ENCODE data around the gene KDM5C. TPM values are rescaled to one million over a fixed set of nuclear protein-coding genes. Genes with fewer than 3 reads are reported as not detected.
"Not testable (repeated sequence)": the region's sequence is repeated elsewhere in the genome, so short reads cannot be mapped to it uniquely, and the experiment has no call there.

Gene KDM5C
- total RNA-seq, 3 donors from 2014 or later = 63.5 to 136 (median 123) TPM

DNA sequence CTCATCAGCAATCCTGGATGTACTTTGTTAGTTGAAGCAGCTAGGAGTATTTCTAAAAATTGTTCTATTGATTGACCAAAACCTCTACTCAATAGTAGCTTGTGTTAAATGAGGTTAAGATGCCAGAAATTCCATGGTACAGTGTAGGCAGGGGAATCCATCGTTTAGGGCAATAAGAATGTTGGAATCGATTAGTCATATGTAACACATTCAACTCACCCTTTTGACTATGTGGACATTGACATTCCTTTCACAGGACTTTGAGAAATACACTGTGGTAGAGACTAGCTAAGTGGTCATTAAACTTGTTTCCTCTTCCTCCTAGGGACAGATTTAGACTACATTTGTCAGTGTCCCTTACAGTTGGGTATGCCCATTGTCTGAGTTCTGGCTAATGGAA lies 40.2 kb downstream of the KDM5C start:
- Histone ChIP-seq H3K4me3 (no peak overlapping the region), H3K27ac (no peak overlapping the region), H3K4me1 (no peaks in the 10 kb centered on the region), H3K27me3 (no peaks in the 10 kb centered on the region), H3K36me3 (no peaks in the 10 kb centered on the region), H3K9me3 (peaks cover 0 to 6% of the 10 kb centered on the region in 2 donors)
- no peak for TF ChIP-seq CTCF (IDR thresholded peaks at IDR 0.05)
- no peak for TF ChIP-seq POLR2AphosphoS5 (IDR thresholded peaks at IDR 0.05)
- no peak for TF ChIP-seq POLR2A (IDR thresholded peaks at IDR 0.05)
- intact Hi-C loops (cut with DNase I; ENCODE audit: low total_unique reads) = no loop called here
- DNase-seq (ENCODE audit: low spot score in 2 of 2) = no peak

DNA sequence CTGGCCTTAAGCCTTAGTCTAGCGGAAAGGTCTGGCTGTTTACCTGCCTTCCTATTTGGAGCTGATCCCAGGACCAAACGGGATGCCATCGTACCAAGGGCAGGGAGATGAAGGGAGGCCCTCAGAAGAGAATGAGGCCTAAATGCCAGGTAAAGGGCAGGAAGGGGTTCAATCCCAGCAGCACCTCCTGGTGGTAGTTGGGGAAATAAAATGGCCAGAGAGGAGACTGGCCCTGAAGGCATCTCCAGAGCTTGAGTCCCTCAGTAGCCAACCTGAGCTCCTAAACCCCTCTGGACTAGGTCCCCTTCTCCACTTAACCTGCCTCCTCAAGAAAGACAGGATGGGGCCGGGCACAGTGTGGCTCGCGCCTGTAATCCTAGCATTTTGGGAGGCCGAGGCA lies 53.7 kb downstream of the KDM5C start:
- intact Hi-C loops (cut with DNase I; ENCODE audit: low total_unique reads) = no loop called here
- Histone ChIP-seq H3K9me3 (peaks cover 0 to 7% of the 10 kb centered on the region in 2 donors), H3K27me3 (no peaks in the 10 kb centered on the region), H3K36me3 (no peaks in the 10 kb centered on the region), H3K4me1 (no peaks in the 10 kb centered on the region), H3K4me3 (no peak overlapping the region), H3K27ac (no peak overlapping the region)
- no peak for TF ChIP-seq POLR2AphosphoS5 (IDR thresholded peaks at IDR 0.05)
- TF ChIP-seq POLR2A (IDR thresholded peaks at IDR 0.05) = no peak
- no peak for TF ChIP-seq CTCF (IDR thresholded peaks at IDR 0.05)
- DNase-seq (ENCODE audit: low spot score in 2 of 2) = no peak

- intact Hi-C loops (cut with DNase I; ENCODE audit: low total_unique reads) = no loop called here
Observed at GRCh38 chrX:53166103-53166502, 58.9 kb downstream of the KDM5C start.

GRCh38 chrX:53164566-53164965 lies 60.4 kb downstream of the KDM5C start:
- H3K27me3 ChIP-seq; H3K4me1 ChIP-seq; H3K4me3 ChIP-seq; H3K9me3 ChIP-seq; intact Hi-C loops (cut with DNase I; ENCODE audit: low total_unique reads); H3K36me3 ChIP-seq; H3K27ac ChIP-seq; DNase-seq (ENCODE audit: low spot score in 2 of 2): not testable (repeated sequence)

More at GRCh38 chrX:53166103-53166502, 58.9 kb downstream of the KDM5C start:
- no peak for TF ChIP-seq POLR2A (IDR thresholded peaks at IDR 0.05)
- TF ChIP-seq CTCF (IDR thresholded peaks at IDR 0.05) = no peak
- no peak for TF ChIP-seq POLR2AphosphoS5 (IDR thresholded peaks at IDR 0.05)
- H3K27me3 ChIP-seq = no peaks in the 10 kb centered on the region
- no peaks in the 10 kb centered on the region for H3K36me3 ChIP-seq
- no peaks in the 10 kb centered on the region for H3K9me3 ChIP-seq
- no peak overlapping the region for H3K4me3 ChIP-seq
- no peak overlapping the region for H3K27ac ChIP-seq
- DNase-seq (ENCODE audit: low spot score in 2 of 2) = no peak
- H3K4me1 ChIP-seq = no peaks in the 10 kb centered on the region

DNA sequence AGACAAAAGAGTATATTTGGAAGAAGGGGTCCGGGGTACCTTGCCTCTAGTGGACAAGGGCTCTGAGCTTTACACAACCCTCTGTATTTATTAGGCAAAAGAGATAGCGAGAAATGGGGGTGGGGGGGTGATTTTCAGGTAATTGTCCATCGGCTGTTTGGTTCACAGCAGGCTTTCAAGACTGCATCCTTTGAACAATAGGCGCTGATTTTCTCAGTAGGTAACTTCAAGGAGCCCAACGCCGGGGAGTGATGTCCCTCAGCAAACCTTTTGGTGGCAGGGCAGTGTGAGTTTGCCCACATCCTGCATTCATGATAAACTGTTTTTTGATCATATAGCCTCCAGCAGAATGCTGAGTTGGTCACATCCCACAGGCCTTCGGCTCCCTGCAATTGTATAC lies 61.6 kb downstream of the KDM5C start:
- Histone ChIP-seq H3K4me3 (no peak overlapping the region), H3K36me3 (no peaks in the 10 kb centered on the region), H3K9me3 (no peaks in the 10 kb centered on the region), H3K27me3 (no peaks in the 10 kb centered on the region), H3K27ac (no peak overlapping the region), H3K4me1 (no peaks in the 10 kb centered on the region)
- TF ChIP-seq CTCF (IDR thresholded peaks at IDR 0.05) (no peak), POLR2A (IDR thresholded peaks at IDR 0.05) (no peak), POLR2AphosphoS5 (IDR thresholded peaks at IDR 0.05) (no peak)
- intact Hi-C loops (cut with DNase I; ENCODE audit: low total_unique reads) = no loop called here
- no peak for DNase-seq (ENCODE audit: low spot score in 2 of 2)

All from breast epithelium (tissue), 4 donors.